ENCODE results near the gene CSF2. TPM values are rescaled to one million over a fixed set of nuclear protein-coding genes. Genes with fewer than 3 reads are reported as not detected.

Gene CSF2
- total RNA-seq, 1 experiment from 2014 or later = not detected

DNA sequence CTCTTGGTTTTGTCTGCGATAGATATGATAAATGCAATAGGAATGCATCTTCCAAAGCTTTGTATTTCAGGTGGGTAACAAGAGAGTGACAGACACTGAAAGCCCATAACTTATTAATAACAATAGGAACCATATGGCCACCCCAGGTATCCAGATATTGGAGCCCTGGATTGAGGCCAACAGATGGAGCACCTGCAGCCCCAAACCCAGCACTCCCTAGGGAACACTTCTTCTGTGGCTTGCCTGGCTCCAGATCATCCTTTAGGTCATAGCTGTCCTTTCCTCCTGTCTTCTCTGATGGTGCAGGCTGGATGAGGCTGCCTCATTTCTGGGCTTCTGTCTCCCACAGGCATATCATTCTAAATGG is 18.2 kb upstream of the CSF2 start:
- Histone ChIP-seq H3K27ac (no peak overlapping the region), H2AFZ (no peak overlapping the region), H3K27me3 (ENCODE audit: insufficient read depth, low read depth) (peaks cover 8% of the 10 kb centered on the region; the same call in 1 of the 2 replicates), H4K20me1 (ENCODE audit: insufficient read depth) (no peaks in the 10 kb centered on the region), H3K9me3 (ENCODE audit: insufficient read depth, low read depth) (no peaks in the 10 kb centered on the region), H3K4me1 (replicated peaks; ENCODE audit: insufficient read depth) (no peaks in the 10 kb centered on the region), H3K9me2 (ENCODE audit: insufficient read depth) (no peaks in the 10 kb centered on the region), H3F3A (ENCODE audit: insufficient read depth, low read depth) (no peaks in the 10 kb centered on the region), H3K36me3 (ENCODE audit: low read depth) (no peaks in the 10 kb centered on the region), H3K4me3 (no peak overlapping the region), H3K79me2 (ENCODE audit: low read depth) (no peaks in the 10 kb centered on the region), H3K4me2 (no peak overlapping the region)
- DNase-seq = no peak
- intact Hi-C loops (cut with micrococcal nuclease; ENCODE audit: unreplicated experiment) = no loop called here
- POLR2A ChIA-PET (ENCODE audit: unreplicated experiment) = interaction anchor here (0.7 kb wide), 1 partner anchor 604 kb away, joined by 5 read pairs; no protein-coding TSS in a partner anchor
- TF ChIP-seq EZH2 (IDR thresholded peaks at IDR 0.05; ENCODE audit: low read depth) = no peak
- TF ChIP-seq, protein P1, sequence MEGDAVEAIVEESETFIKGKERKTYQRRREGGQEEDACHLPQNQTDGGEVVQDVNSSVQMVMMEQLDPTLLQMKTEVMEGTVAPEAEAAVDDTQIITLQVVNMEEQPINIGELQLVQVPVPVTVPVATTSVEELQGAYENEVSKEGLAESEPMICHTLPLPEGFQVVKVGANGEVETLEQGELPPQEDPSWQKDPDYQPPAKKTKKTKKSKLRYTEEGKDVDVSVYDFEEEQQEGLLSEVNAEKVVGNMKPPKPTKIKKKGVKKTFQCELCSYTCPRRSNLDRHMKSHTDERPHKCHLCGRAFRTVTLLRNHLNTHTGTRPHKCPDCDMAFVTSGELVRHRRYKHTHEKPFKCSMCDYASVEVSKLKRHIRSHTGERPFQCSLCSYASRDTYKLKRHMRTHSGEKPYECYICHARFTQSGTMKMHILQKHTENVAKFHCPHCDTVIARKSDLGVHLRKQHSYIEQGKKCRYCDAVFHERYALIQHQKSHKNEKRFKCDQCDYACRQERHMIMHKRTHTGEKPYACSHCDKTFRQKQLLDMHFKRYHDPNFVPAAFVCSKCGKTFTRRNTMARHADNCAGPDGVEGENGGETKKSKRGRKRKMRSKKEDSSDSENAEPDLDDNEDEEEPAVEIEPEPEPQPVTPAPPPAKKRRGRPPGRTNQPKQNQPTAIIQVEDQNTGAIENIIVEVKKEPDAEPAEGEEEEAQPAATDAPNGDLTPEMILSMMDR (conservative IDR thresholded peaks at IDR 0.05) = no peak
- CTCF ChIA-PET = no interaction called here
- BruUV-seq (replicated peaks) = no TSS peak

- H3F3A ChIP-seq (ENCODE audit: insufficient read depth, low read depth) = no peaks in the 10 kb centered on the region
- no peak for DNase-seq
- intact Hi-C loops (cut with micrococcal nuclease; ENCODE audit: unreplicated experiment) = no loop called here
- no peak overlapping the region for H3K4me2 ChIP-seq
- H2AFZ ChIP-seq = no peak overlapping the region
- no peaks in the 10 kb centered on the region for H3K79me2 ChIP-seq (ENCODE audit: low read depth)
- no TSS peak for BruUV-seq (replicated peaks)
- no peaks in the 10 kb centered on the region for H3K9me3 ChIP-seq (ENCODE audit: insufficient read depth, low read depth)
- H3K4me1 ChIP-seq (replicated peaks; ENCODE audit: insufficient read depth) = no peaks in the 10 kb centered on the region
- CTCF ChIA-PET = no interaction called here
- H3K9me2 ChIP-seq (ENCODE audit: insufficient read depth) = no peaks in the 10 kb centered on the region
- POLR2A ChIA-PET (ENCODE audit: unreplicated experiment) = interaction anchor here (0.7 kb wide), 1 partner anchor 605 kb away, joined by 5 read pairs; no protein-coding TSS in a partner anchor
- peaks cover 6% of the 10 kb centered on the region; the same call in 1 of the 2 replicates for H3K27me3 ChIP-seq (ENCODE audit: insufficient read depth, low read depth)
- H3K4me3 ChIP-seq = no peak overlapping the region
- no peaks in the 10 kb centered on the region for H4K20me1 ChIP-seq (ENCODE audit: insufficient read depth)
- H3K27ac ChIP-seq = no peak overlapping the region
- TF ChIP-seq, protein P1 (conservative IDR thresholded peaks at IDR 0.05) = no peak
- no peak for TF ChIP-seq EZH2 (IDR thresholded peaks at IDR 0.05; ENCODE audit: low read depth)
- H3K36me3 ChIP-seq (ENCODE audit: low read depth) = no peaks in the 10 kb centered on the region
Measured at GRCh38 chr5:132055808-132056609, 17.6 kb upstream of the CSF2 start.

- no peaks in the 10 kb centered on the region for H3K9me2 ChIP-seq (ENCODE audit: insufficient read depth)
- no peaks in the 10 kb centered on the region for H3F3A ChIP-seq (ENCODE audit: insufficient read depth, low read depth)
- no peak overlapping the region for H3K27ac ChIP-seq
- peaks cover 4% of the 10 kb centered on the region; the same call in 1 of the 2 replicates for H3K27me3 ChIP-seq (ENCODE audit: insufficient read depth, low read depth)
- TF ChIP-seq, protein P1 (conservative IDR thresholded peaks at IDR 0.05) = no peak
- TF ChIP-seq EZH2 (IDR thresholded peaks at IDR 0.05; ENCODE audit: low read depth) = no peak
- no peaks in the 10 kb centered on the region for H4K20me1 ChIP-seq (ENCODE audit: insufficient read depth)
- H3K4me2 ChIP-seq = no peak overlapping the region
- H3K4me1 ChIP-seq (replicated peaks; ENCODE audit: insufficient read depth) = no peaks in the 10 kb centered on the region
- no peaks in the 10 kb centered on the region for H3K36me3 ChIP-seq (ENCODE audit: low read depth)
- ChIA-PET CTCF (interaction anchor here (0.5 to 0.6 kb wide), 2 partner anchors 78 to 134 kb away, joined by 4 read pairs; no protein-coding TSS in a partner anchor), POLR2A (ENCODE audit: unreplicated experiment) (no interaction called here)
- no peak overlapping the region for H3K4me3 ChIP-seq
- H3K9me3 ChIP-seq (ENCODE audit: insufficient read depth, low read depth) = no peaks in the 10 kb centered on the region
- no TSS peak for BruUV-seq (replicated peaks)
- no peaks in the 10 kb centered on the region for H3K79me2 ChIP-seq (ENCODE audit: low read depth)
- no peak for DNase-seq
- intact Hi-C loops (cut with micrococcal nuclease; ENCODE audit: unreplicated experiment) = no loop called here
- no peak overlapping the region for H2AFZ ChIP-seq
Measured at GRCh38 chr5:132056610-132057497, 16.7 kb upstream of the CSF2 start.

Measured in PC-9 (cell line).